A549 (cell line): ENCODE measurements around the gene RPS6KB2. TPM values are rescaled to one million over a fixed set of nuclear protein-coding genes. Genes with fewer than 3 reads are reported as not detected.

ENCODE experiments used
- ATAC-seq, 2 experiments: fragments of 200-7000 bp in 1 of 2; fragments of >200 bp in 1 of 2; cut with Nextera tagmentation in 1 of 2; cut with Tn5 transposase in 1 of 2; 3 replicates each; pipeline versions ENCODE4 v1.8.0 to v1.9.1; 2018 to 2020; ENCODE audit warnings: mild to moderate bottlenecking in 1 of 2, moderate library complexity in 1 of 2
- CTCF ChIA-PET: fragments of 300-600 bp; sonication (Branson Sonifier 250); formaldehyde crosslinking; extraction: SDS; loops from one replicate; lab custom pipeline; 2021; ENCODE audit warnings: antibody characterized with exemption, inconsistent platforms; lab: Yijun Ruan, JAX
- POLR2A ChIA-PET: fragments of 350-600 bp; formaldehyde crosslinking; extraction: SDS; loops from one replicate; lab custom pipeline; 2021; ENCODE audit warnings: antibody characterized with exemption, inconsistent platforms; lab: Yijun Ruan, JAX
- DNase-seq, 2 experiments: peaks; one replicate each; pipeline versions ENCODE4 v3.0.0 to v3.0.0-alpha.2; 2011 to 2016; ENCODE audit warnings: low read depth in 1 of 2, low spot score in 1 of 2
- FAIRE-seq: peaks from 2 replicates; lab custom pipeline; 2011; peaks lifted over from hg19 to GRCh38; lab: Jason Lieb, UNC
- H3K27ac ChIP-seq, 2 experiments: fragments of >200 bp; sonication (Bioruptor Twin); formaldehyde crosslinking; 3 replicates each; pipeline ENCODE4 v1.5.1; 2016 to 2017
- H3K4me1 ChIP-seq: fragments of >200 bp; sonication (Bioruptor Twin); formaldehyde crosslinking; 3 replicates; pipeline ENCODE4 v1.6.1; 2016
- H3K4me2 ChIP-seq: fragments of >200 bp; sonication (Bioruptor Twin); formaldehyde crosslinking; 3 replicates; pipeline ENCODE4 v1.6.1; 2016
- H3K4me3 ChIP-seq: fragments of >200 bp; sonication (Bioruptor Twin); formaldehyde crosslinking; 3 replicates; pipeline ENCODE4 v1.5.1; 2016
- H3K9me3 ChIP-seq: fragments of >200 bp; sonication (Bioruptor Twin); formaldehyde crosslinking; 3 replicates; pipeline ENCODE4 v1.6.1; 2016
- CBX2 ChIP-seq: fragments of 200-600 bp; sonication (generic); IDR thresholded peaks from 2 replicates; pipeline ENCODE4 v1.6.1; 2016; ENCODE audit warnings: low read depth, mild to moderate bottlenecking, borderline replicate concordance
- CBX8 ChIP-seq: fragments of 200-600 bp; sonication (generic); IDR thresholded peaks from 2 replicates; pipeline ENCODE4 v1.6.1; 2016
- CHD2 ChIP-seq: fragments of 150-350 bp; IDR thresholded peaks from 2 replicates; pipeline ENCODE4 v1.6.1; 2014; ENCODE audit warnings: low read length; ENCODE audit not compliant: partially characterized antibody
- EHF ChIP-seq: fragments of 250-450 bp; sonication (Bioruptor Pico); IDR thresholded peaks from 2 replicates; pipeline ENCODE4 v1.5.0; 2020; ENCODE audit warnings: mild to moderate bottlenecking
- EP300 ChIP-seq, 2 experiments: fragments of >200 bp; sonication (Bioruptor Twin); formaldehyde crosslinking; IDR thresholded peaks; 2 replicates in 1 of 2; 3 replicates in 1 of 2; pipeline ENCODE4 v1.6.1; 2016 to 2017
- FOSL2 ChIP-seq, 2 experiments: fragments of 450-650 bp in 1 of 2; fragments of >200 bp in 1 of 2; sonication (Bioruptor Twin) in 1 of 2; formaldehyde crosslinking; IDR thresholded peaks; 2 replicates each; pipeline versions ENCODE4 v1.5.0 to v1.6.1; 2016 to 2020; ENCODE audit warnings: mild to moderate bottlenecking in 1 of 2, moderate library complexity in 1 of 2
- GATA3 ChIP-seq: IDR thresholded peaks from 2 replicates; pipeline ENCODE4 v1.6.1; 2012; ENCODE audit warnings: borderline replicate concordance
- HDAC2 ChIP-seq: fragments of 200-600 bp; sonication (generic); IDR thresholded peaks from 2 replicates; pipeline ENCODE4 v1.6.1; 2016
- HEYL ChIP-seq: fragments of 250-450 bp; sonication (Bioruptor Pico); IDR thresholded peaks from 2 replicates; pipeline ENCODE4 v1.8.0; 2021; ENCODE audit warnings: mild to moderate bottlenecking, moderate library complexity
- HOXB5 ChIP-seq: fragments of 250-450 bp; sonication (Bioruptor Pico); IDR thresholded peaks from 2 replicates; pipeline ENCODE4 v1.5.0; 2020; ENCODE audit warnings: mild to moderate bottlenecking, moderate library complexity
- JUN ChIP-seq, 2 experiments: fragments of >200 bp; sonication (Bioruptor Twin); formaldehyde crosslinking; IDR thresholded peaks; 2 replicates in 1 of 2; 3 replicates in 1 of 2; pipeline ENCODE4 v1.6.1; 2016 to 2017
- JUNB ChIP-seq: fragments of >200 bp; sonication (Bioruptor Twin); formaldehyde crosslinking; IDR thresholded peaks from 2 replicates; pipeline ENCODE4 v1.6.1; 2016
- MAFK ChIP-seq: fragments of 450-650 bp; IDR thresholded peaks from 2 replicates; pipeline ENCODE4 v1.6.1; 2014; ENCODE audit not compliant: partially characterized antibody
- MAX ChIP-seq: IDR thresholded peaks from 2 replicates; pipeline ENCODE4 v1.6.1; 2012
- MYC ChIP-seq: IDR thresholded peaks from 2 replicates; pipeline ENCODE4 v1.6.1; 2012; ENCODE audit warnings: mild to moderate bottlenecking, inconsistent platforms, low read length, improper control_type of control experiment, borderline replicate concordance
- NPAS2 ChIP-seq: fragments of 250-450 bp; sonication (Bioruptor Pico); IDR thresholded peaks from 2 replicates; pipeline ENCODE4 v1.8.0; 2022; ENCODE audit warnings: mild to moderate bottlenecking, moderate library complexity, borderline replicate concordance
- NR3C1 ChIP-seq: fragments of >200 bp; sonication (Bioruptor Twin); formaldehyde crosslinking; IDR thresholded peaks from 3 replicates; pipeline ENCODE4 v1.6.1; 2017
- PHF8 ChIP-seq: fragments of 200-600 bp; sonication (generic); IDR thresholded peaks from 2 replicates; pipeline ENCODE4 v1.6.1; 2016; ENCODE audit warnings: low read depth, mild to moderate bottlenecking, antibody characterized with exemption, moderate library complexity, borderline replicate concordance
- POLR2A ChIP-seq: IDR thresholded peaks from 2 replicates; pipeline ENCODE4 v1.6.1; 2012; ENCODE audit warnings: mild to moderate bottlenecking, low read length
- RFX5 ChIP-seq: fragments of 450-650 bp; IDR thresholded peaks from 2 replicates; pipeline ENCODE4 v1.7.1; 2014; ENCODE audit warnings: antibody characterized with exemption, mild to moderate bottlenecking, moderate library complexity
- SREBF2 ChIP-seq: fragments of 450-650 bp; IDR thresholded peaks from 2 replicates; pipeline ENCODE4 v1.6.1; 2014; ENCODE audit warnings: mild to moderate bottlenecking, moderate library complexity
- TFCP2L1 ChIP-seq: fragments of 250-450 bp; sonication (Bioruptor Pico); IDR thresholded peaks from 2 replicates; pipeline ENCODE4 v1.5.0; 2021; ENCODE audit warnings: mild to moderate bottlenecking
- TP53 ChIP-seq: fragments of 250-450 bp; sonication (Bioruptor Pico); IDR thresholded peaks from 2 replicates; pipeline ENCODE4 v1.5.0; 2021; ENCODE audit warnings: mild to moderate bottlenecking, moderate library complexity
- ZFP36 ChIP-seq: fragments of 450-650 bp; IDR thresholded peaks from 2 replicates; pipeline ENCODE4 v1.6.1; 2014; ENCODE audit warnings: borderline replicate concordance; ENCODE audit not compliant: partially characterized antibody
- ZNF302 ChIP-seq: fragments of 250-450 bp; sonication (Bioruptor Pico); IDR thresholded peaks from 2 replicates; pipeline ENCODE4 v1.9.0; 2021; ENCODE audit warnings: inconsistent platforms, mild to moderate bottlenecking, moderate library complexity
- WGBS: methylation state at CpG from one replicate; pipeline ENCODE4 v1.1.6; 2017; ENCODE audit errors: missing lambda C conversion rate; 5-methylcytosine and 5-hydroxymethylcytosine counted together
- polyA plus RNA-seq, 4 experiments: library from polyadenylated mRNA; depleted of rRNA in 3 of 4; stranded (reverse); fragments of >200 nt; fragmentation: RNase III in 1 of 4; extraction: RNeasy Plus Mini Kit Qiagen cat#74134 plus additional on column Dnase treatment in 1 of 4; gene quantifications; 2 replicates in 3 of 4; 3 replicates in 1 of 4; pipeline ENCODE4 v1.2.3, GENCODE V29; 2011 to 2017
- TF ChIP-seq, protein P1 (sequence below): fragments of 250-450 bp; sonication (Bioruptor Pico); IDR thresholded peaks from 2 replicates; pipeline ENCODE4 v1.5.0; 2020; ENCODE audit warnings: low read depth, mild to moderate bottlenecking, moderate library complexity
- TF ChIP-seq, protein P2 (sequence below): IDR thresholded peaks from 2 replicates; pipeline ENCODE4 v1.6.1; 2012; ENCODE audit warnings: low read depth, borderline replicate concordance

RPS6KB2 gene
- polyA plus RNA-seq, 2 of the 4 experiments (the other 2 are of a cell fraction): 40.9 to 47.9 TPM

- ATAC-seq: no peak
- 86% methylated on average over 10 of the region's 10 CpGs for WGBS
- FAIRE-seq: no peak
- ChIA-PET POLR2A (interaction anchor here (0.7 to 1.0 kb wide), 2 partner anchors 20 to 110 kb away, joined by 3 to 4 read pairs; partner anchors contain the start of genes AIP and POLD4), CTCF (interaction anchor here (0.6 to 0.7 kb wide), 3 partner anchors 12 to 120 kb away, joined by 3 to 4 read pairs (median 3); no protein-coding TSS in a partner anchor)
- Histone ChIP-seq H3K4me1 (peaks cover 33% of the 10 kb centered on the region), H3K4me3 (no peak overlapping the region), H3K27ac (peak overlapping the region; percentile 95 to 99)
- no peak for TF ChIP-seq CBX8
- TF ChIP-seq SREBF2: no peak
- TF ChIP-seq EP300 (IDR thresholded peaks at IDR 0.05): no peak
- no peak for TF ChIP-seq GATA3
- no peak for TF ChIP-seq HDAC2
- TF ChIP-seq MYC: no peak
- no peak for TF ChIP-seq ZNF302 (CRISPR knock-in tag)
- TF ChIP-seq CHD2: no peak
- no peak for TF ChIP-seq ZFP36
- no peak for TF ChIP-seq HEYL (CRISPR knock-in tag)
- no peak for TF ChIP-seq NPAS2 (CRISPR knock-in tag)
- TF ChIP-seq, all 56 proteins: peak for 0
- Histone ChIP-seq H3K9me3 (no peaks in the 10 kb centered on the region), H3K4me2 (no peak overlapping the region; the same call in 2 of the 3 replicates)
- no peak for DNase-seq
Measured at GRCh38 chr11:67463186-67463585, 34.9 kb downstream of the RPS6KB2 start.

- peak; percentile 90 to 91 for DNase-seq
- Histone ChIP-seq H3K4me2 (peak overlapping the region; percentile 88), H3K27ac (peak overlapping the region; percentile 95 to 99), H3K9me3 (no peaks in the 10 kb centered on the region), H3K4me3 (peak overlapping the region; percentile 73), H3K4me1 (peaks cover 34% of the 10 kb centered on the region)
- POLR2A ChIA-PET: interaction anchor here (0.7 to 1.0 kb wide), 2 partner anchors 19 to 110 kb away, joined by 3 to 4 read pairs; partner anchors contain the start of genes AIP and POLD4
- CTCF ChIA-PET: interaction anchor here (0.7 kb wide), 1 partner anchor 12 kb away, joined by 4 read pairs; no protein-coding TSS in a partner anchor
- ATAC-seq: peak; percentile 78 to 82
- no peak for FAIRE-seq
- TF ChIP-seq EHF (CRISPR knock-in tag) (peak; percentile 48; the same call in 1 of the 2 replicates), TP53 (CRISPR knock-in tag) (peak; percentile 84; the same call in 1 of the 2 replicates), JUN (IDR thresholded peaks at IDR 0.05) (peak in 1 of 2 experiments; percentile 35; a peak in 2 of 5 replicates), MAX (peak; percentile 97), ZFP36 (no peak), POLR2A (peak; percentile 61), MAFK (peak; percentile 25), TFCP2L1 (CRISPR knock-in tag) (0 out of 2 replicates have a peak, but pooled peaks have one; percentile 15), JUNB (peak; percentile 32; the same call in 1 of the 2 replicates), NR3C1 (no peak), RFX5 (no peak), FOSL2 (IDR thresholded peaks at IDR 0.05) (peak; percentile 52; the same call in 1 of the 2 replicates), FOSL2 (CRISPR knock-in tag; IDR thresholded peaks at IDR 0.05) (peak; percentile 97), PHF8 (no peak), CBX2 (no peak), HOXB5 (peak; percentile 58), ZNF302 (CRISPR knock-in tag) (no peak)
- TF ChIP-seq, protein P1, sequence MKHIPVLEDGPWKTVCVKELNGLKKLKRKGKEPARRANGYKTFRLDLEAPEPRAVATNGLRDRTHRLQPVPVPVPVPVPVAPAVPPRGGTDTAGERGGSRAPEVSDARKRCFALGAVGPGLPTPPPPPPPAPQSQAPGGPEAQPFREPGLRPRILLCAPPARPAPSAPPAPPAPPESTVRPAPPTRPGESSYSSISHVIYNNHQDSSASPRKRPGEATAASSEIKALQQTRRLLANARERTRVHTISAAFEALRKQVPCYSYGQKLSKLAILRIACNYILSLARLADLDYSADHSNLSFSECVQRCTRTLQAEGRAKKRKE (CRISPR knock-in tag): peak; percentile 58; the same call in 1 of the 2 replicates
- TF ChIP-seq, protein P2, sequence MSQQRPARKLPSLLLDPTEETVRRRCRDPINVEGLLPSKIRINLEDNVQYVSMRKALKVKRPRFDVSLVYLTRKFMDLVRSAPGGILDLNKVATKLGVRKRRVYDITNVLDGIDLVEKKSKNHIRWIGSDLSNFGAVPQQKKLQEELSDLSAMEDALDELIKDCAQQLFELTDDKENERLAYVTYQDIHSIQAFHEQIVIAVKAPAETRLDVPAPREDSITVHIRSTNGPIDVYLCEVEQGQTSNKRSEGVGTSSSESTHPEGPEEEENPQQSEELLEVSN: peak; percentile 94
- 59% methylated on average over 9 of the region's 20 CpGs for WGBS
Measured at GRCh38 chr11:67463680-67464410, 35.6 kb downstream of the RPS6KB2 start.
